HL-60 (cell line): ENCODE measurements around the gene PRRT1B.

Experiments used
- CTCF ChIP-seq: IDR thresholded peaks from one replicate; pipeline ENCODE4 v1.5.1; 2011; ENCODE audit warnings: low read length, control low read depth, inconsistent platforms; ENCODE audit not compliant: insufficient read depth
- GABPA ChIP-seq: IDR thresholded peaks from 2 replicates; pipeline ENCODE4 v1.6.1; 2012; ENCODE audit warnings: low read depth
- POLR2AphosphoS5 ChIP-seq: IDR thresholded peaks from 2 replicates; pipeline ENCODE4 v1.6.1; 2012; ENCODE audit warnings: low read depth
- REST ChIP-seq: IDR thresholded peaks from 2 replicates; pipeline ENCODE4 v1.6.1; 2012; ENCODE audit warnings: low read depth; ENCODE audit not compliant: insufficient replicate concordance
- SPI1 ChIP-seq: IDR thresholded peaks from 2 replicates; pipeline ENCODE4 v1.6.1; 2012; ENCODE audit warnings: low read depth, mild to moderate bottlenecking, borderline replicate concordance

GRCh38 chr9:131545786-131546335 lies 538 bp downstream of the PRRT1B start:
- no peak for TF ChIP-seq CTCF
- no peak for TF ChIP-seq REST
- no peak for TF ChIP-seq POLR2AphosphoS5
- no peak for TF ChIP-seq GABPA
- no peak for TF ChIP-seq SPI1
